HepG2 (cell line): ENCODE data around the gene SELENOM. TPM values are rescaled to one million over a fixed set of nuclear protein-coding genes. Genes with fewer than 3 reads are reported as not detected.
A peak's percentile ranks its signal among the peaks of the same experiment; 100 is the strongest.

Source experiments
- EEA1 ChIP-seq: sonication (generic); formaldehyde crosslinking; IDR thresholded peaks from 2 replicates; pipeline ENCODE4 v1.5.1; 2020; ENCODE audit warnings: mild to moderate bottlenecking, missing genetic modification reagents, borderline replicate concordance
- GFI1 ChIP-seq: sonication (generic); formaldehyde crosslinking; IDR thresholded peaks from 2 replicates; pipeline ENCODE4 v1.5.0; 2020; ENCODE audit warnings: missing genetic modification reagents, mild to moderate bottlenecking, borderline replicate concordance
- SMC3 ChIP-seq: IDR thresholded peaks from 2 replicates; pipeline ENCODE4 v1.6.1; 2011; ENCODE audit warnings: low read length, improper control_type of control experiment
- ZNF567 ChIP-seq: sonication (generic); formaldehyde crosslinking; IDR thresholded peaks from 2 replicates; pipeline ENCODE4 v1.8.1; 2023; ENCODE audit warnings: mild to moderate bottlenecking, missing genetic modification reagents, borderline replicate concordance
- ZNF724P ChIP-seq: sonication (generic); formaldehyde crosslinking; IDR thresholded peaks from 2 replicates; pipeline ENCODE4 v1.8.0; 2022; ENCODE audit warnings: missing genetic modification reagents, borderline replicate concordance
- ZNF749 ChIP-seq: sonication (generic); formaldehyde crosslinking; IDR thresholded peaks from 2 replicates; pipeline ENCODE4 v1.8.0; 2022; ENCODE audit warnings: mild to moderate bottlenecking, missing genetic modification reagents, moderate library complexity, borderline replicate concordance
- polyA plus RNA-seq, 8 experiments: library from polyadenylated mRNA; depleted of rRNA in 3 of 8; stranded (reverse) in 7 of 8; unstranded in 1 of 8; fragments of >200 nt; fragmentation: Illumina TruSeq in 4 of 8; extraction: Trizol in 4 of 8; gene quantifications; 2 replicates each; pipeline versions ENCODE4 v1.2.1 to v1.2.3, GENCODE V29; 2011 to 2016; ENCODE audit warnings: low read depth in 4 of 8, missing spikeins in 1 of 8, mixed read lengths in 1 of 8; ENCODE audit not compliant: insufficient read depth in 1 of 8
- total RNA-seq, 5 experiments: library from RNA; depleted of rRNA; stranded (reverse); fragments of >200 nt; fragmentation: Illumina TruSeq; extraction: Trizol; gene quantifications; 2 replicates each; pipeline ENCODE4 v1.2.3, GENCODE V29; 2016; ENCODE audit warnings: low read depth in 1 of 5
- TF ChIP-seq, protein P1 (sequence below): sonication (generic); formaldehyde crosslinking; IDR thresholded peaks from 2 replicates; pipeline ENCODE4 v1.4.0; 2020; ENCODE audit warnings: low read depth, mild to moderate bottlenecking, missing genetic modification reagents
- TF ChIP-seq, protein P2 (sequence below): sonication (generic); formaldehyde crosslinking; IDR thresholded peaks from 2 replicates; pipeline ENCODE4 v1.4.0; 2020; ENCODE audit warnings: missing genetic modification reagents

Gene SELENOM
- total and polyA plus RNA-seq, 2 of the 13 experiments (the other 11 are each of a cell fraction or from before 2014, with no cell fraction given): 4.1 to 4.3 TPM

DNA sequence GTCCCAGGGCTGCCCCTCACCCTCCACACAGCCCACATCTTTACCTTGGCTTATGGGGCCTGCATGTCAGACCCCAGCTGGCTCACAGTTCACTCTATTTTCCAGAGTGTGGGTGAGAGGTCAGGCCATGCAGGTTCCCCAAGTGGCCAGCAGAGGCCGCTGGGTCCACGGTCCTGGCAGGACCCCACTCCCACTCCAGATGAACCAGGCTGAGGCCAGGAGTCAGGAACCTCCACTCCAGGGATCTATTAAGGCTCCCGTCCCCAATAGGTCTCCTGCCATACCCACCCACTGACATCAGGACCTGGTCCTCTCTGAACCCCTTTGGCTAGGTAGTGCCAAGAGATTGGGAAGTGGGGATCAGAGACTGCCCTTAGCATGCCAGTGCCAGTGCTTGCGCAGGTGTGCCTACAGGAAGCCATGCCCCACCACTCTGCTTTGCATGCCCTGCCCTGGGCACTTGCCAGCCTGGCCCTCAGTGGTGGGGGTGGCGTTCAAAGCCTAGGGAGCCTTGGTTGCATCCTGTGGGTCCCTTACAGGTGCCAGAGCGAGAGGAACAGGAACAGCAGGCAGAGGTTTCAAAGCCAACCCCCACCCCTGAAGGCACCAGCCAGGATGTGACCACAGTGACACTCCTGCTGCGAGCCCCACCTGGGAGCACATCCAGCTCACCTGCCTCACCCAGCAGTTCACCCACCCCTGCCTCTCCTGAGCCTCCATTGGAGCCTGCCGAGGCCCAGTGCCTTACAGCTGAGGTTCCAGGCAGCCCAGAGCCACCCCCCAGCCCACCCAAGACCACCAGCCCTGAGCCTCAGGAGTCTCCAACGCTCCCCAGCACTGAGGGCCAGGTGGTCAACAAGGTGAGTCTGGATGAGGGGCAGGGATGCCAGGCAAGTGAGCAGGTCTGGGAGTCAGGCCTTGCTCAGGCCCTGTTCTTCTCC, 17.9 kb downstream of the SELENOM start (continued):
- TF ChIP-seq, protein P1, sequence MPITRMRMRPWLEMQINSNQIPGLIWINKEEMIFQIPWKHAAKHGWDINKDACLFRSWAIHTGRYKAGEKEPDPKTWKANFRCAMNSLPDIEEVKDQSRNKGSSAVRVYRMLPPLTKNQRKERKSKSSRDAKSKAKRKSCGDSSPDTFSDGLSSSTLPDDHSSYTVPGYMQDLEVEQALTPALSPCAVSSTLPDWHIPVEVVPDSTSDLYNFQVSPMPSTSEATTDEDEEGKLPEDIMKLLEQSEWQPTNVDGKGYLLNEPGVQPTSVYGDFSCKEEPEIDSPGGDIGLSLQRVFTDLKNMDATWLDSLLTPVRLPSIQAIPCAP (CRISPR knock-in tag): no peak
- TF ChIP-seq GFI1 (CRISPR knock-in tag) (no peak), ZNF724P (CRISPR knock-in tag) (no peak), SMC3 (peak; percentile 69), EEA1 (no peak), ZNF567 (CRISPR knock-in tag) (0 out of 2 replicates have a peak, but pooled peaks have one; percentile 32), ZNF749 (no peak)
- TF ChIP-seq, protein P2, sequence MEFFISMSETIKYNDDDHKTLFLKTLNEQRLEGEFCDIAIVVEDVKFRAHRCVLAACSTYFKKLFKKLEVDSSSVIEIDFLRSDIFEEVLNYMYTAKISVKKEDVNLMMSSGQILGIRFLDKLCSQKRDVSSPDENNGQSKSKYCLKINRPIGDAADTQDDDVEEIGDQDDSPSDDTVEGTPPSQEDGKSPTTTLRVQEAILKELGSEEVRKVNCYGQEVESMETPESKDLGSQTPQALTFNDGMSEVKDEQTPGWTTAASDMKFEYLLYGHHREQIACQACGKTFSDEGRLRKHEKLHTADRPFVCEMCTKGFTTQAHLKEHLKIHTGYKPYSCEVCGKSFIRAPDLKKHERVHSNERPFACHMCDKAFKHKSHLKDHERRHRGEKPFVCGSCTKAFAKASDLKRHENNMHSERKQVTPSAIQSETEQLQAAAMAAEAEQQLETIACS (CRISPR knock-in tag): no peak
- TF ChIP-seq, all 625 proteins: peak for 19
